ENCODE results near the gene HMGA1. TPM values are rescaled to one million over a fixed set of nuclear protein-coding genes. Genes with fewer than 3 reads are reported as not detected.
"Not testable (repeated sequence)": the region's sequence is repeated elsewhere in the genome, so short reads cannot be mapped to it uniquely, and the experiment has no call there.

The HMGA1 gene
- total RNA-seq, 2 donors from 2014 or later: 22.6 to 27.7 TPM

DNA sequence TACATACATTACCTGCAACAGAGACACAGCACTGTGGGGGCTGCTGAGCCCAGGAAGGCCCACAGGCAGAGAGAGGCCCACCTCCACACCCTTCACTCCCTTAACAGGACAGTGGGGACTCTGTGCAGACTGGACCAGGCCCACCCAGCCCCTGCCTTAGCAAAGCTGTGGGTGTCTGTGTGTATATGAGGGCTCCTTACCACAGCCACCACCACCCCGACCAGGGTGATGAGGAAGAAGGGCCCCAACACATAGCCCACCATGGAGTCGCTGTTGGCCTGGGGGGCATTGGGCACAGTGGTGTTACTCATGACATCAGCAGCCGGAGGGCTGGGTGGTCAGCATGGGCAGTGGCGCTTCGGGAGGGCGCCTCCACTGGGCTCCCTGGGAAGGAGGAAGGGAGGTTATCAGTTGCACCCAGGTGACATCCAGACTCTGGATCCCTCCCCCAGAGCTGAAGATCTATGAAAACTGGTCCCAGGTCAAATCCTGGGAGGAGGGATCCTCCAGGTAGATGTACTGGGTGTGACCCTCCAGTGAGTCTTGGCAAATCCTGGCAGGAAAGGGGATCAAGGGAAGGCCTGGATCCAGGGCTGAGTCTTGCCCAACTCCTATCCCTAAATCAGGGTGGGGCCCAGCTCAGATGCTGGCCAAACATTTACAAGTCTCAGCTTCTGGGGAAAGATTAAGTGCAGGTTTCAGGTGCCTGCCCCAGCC, 11.0 kb downstream of the HMGA1 start:
- Histone ChIP-seq H3K9me3 (no peaks in the 10 kb centered on the region), H3K36me3 (replicated peaks in 1 of 2; ENCODE audit: insufficient read depth in 1 of 2, low read depth in 2 of 2) (no peaks in the 10 kb centered on the region), H3K27me3 (no peaks in the 10 kb centered on the region), H3K27ac (peak overlapping the region in 2 of 4 donors; percentile 75 to 82), H3K4me3 (no peak overlapping the region), H3K4me1 (peaks cover 23% of the 10 kb centered on the region)
- no peak for ATAC-seq
- no peak for DNase-seq
- TF ChIP-seq, protein P1, sequence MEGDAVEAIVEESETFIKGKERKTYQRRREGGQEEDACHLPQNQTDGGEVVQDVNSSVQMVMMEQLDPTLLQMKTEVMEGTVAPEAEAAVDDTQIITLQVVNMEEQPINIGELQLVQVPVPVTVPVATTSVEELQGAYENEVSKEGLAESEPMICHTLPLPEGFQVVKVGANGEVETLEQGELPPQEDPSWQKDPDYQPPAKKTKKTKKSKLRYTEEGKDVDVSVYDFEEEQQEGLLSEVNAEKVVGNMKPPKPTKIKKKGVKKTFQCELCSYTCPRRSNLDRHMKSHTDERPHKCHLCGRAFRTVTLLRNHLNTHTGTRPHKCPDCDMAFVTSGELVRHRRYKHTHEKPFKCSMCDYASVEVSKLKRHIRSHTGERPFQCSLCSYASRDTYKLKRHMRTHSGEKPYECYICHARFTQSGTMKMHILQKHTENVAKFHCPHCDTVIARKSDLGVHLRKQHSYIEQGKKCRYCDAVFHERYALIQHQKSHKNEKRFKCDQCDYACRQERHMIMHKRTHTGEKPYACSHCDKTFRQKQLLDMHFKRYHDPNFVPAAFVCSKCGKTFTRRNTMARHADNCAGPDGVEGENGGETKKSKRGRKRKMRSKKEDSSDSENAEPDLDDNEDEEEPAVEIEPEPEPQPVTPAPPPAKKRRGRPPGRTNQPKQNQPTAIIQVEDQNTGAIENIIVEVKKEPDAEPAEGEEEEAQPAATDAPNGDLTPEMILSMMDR (IDR thresholded peaks at IDR 0.05): no peak
- WGBS, 2 donors: 92% methylated on average over 6 of the region's 6 CpGs; no CpG with 5 or more reads in 1 of the 2 donors
- intact Hi-C loops (cut with DNase I): loop anchor here (5.0 kb wide), 1 partner anchor 165 kb away; no protein-coding TSS in a partner anchor

DNA sequence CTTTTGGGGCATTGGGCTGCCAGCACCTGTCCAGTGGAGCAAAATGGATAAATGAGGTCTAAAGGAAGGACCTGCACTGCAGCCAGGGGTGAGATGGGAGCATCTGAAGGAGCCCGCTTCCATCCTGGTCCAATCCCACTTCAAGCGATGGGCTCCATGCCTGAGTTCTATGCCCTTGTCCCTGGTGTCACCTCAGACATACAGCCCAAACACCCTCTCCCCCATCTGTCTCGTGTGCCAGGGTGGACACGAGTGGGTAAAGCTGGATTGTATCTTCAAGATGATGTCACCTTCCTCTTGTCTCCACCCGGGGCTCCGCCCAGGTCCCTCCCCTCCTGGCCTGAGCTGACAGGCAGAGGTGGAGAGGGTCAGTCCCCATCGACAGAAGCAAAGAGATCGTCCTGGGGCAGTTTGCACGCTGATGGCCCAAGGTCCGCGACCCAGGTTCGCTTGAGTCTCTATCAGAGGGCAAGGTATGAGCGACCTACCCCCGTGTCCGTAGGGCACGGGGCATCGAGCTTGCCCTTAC, 11.6 kb downstream of the HMGA1 start:
- H3K27me3 ChIP-seq: no peaks in the 10 kb centered on the region
- H3K27ac ChIP-seq: peak overlapping the region; percentile 62 to 82 (median 78)
- H3K9me3 ChIP-seq: no peaks in the 10 kb centered on the region
- no peaks in the 10 kb centered on the region for H3K36me3 ChIP-seq (replicated peaks in 1 of 2; ENCODE audit: insufficient read depth in 1 of 2, low read depth in 2 of 2)
- TF ChIP-seq, protein P1 (IDR thresholded peaks at IDR 0.05): no peak
- no peak for TF ChIP-seq POLR2A (IDR thresholded peaks at IDR 0.05)
- intact Hi-C loops (cut with DNase I): loop anchor here (5.0 kb wide), 1 partner anchor 164 kb away; no protein-coding TSS in a partner anchor
- ATAC-seq (peak; percentile 12), DNase-seq (peak; percentile 63 to 65 (median 64))
- 9 to 11% methylated on average over 17 of the region's 17 CpGs for WGBS, 2 donors
- H3K4me1 ChIP-seq: peaks cover 23% of the 10 kb centered on the region
- peak overlapping the region; percentile 47 to 66 for H3K4me3 ChIP-seq

DNA sequence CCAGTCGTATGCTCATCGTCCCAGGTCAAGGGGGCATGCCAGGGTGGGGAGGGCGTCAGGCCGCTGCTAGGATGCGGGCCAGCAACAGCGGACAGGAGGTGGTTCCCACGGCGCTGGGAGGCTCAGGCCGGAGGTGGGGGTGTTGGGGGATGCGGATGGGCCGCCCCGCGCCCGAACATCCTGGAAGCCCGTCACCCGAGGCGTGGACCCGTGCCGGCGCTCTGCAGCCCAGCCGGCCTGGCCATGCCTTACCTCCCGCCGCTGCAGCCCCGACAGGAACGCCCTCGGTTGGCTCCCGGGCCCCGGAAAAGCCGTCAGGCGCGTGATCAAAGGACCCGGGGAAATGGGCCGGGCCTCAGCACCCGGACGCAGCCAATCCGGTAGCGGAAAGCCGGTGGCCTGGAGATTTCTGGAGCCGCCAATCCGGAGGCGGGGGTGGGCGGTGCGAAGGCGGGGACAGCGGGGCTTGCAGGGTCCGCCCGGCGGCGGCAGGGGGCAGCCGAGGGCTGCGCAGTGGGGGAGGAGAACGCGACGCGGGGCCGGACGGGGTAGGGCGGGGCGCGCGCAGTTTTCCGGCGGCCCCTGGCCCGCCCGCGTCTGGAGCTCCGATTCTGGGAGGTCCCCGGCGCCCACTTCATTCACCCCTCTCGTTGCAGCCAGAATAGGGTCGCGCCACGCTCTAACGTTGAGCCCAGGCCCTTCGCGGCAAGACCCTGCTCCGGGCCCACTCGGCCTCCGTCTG, 12.2 kb downstream of the HMGA1 start, which contains the start of gene SMIM29:
TSS of gene SMIM29 (minus strand) at position 280 of the 742 bp plus-strand sequence. CDS start 1,215 bp downstream, outside the sequence.
- DNase-seq (peak; percentile 97 to 98 (median 97)), ATAC-seq (peak; percentile 96)
- TF ChIP-seq, protein P1 (IDR thresholded peaks at IDR 0.05): peak; percentile 89 to 98 (median 98)
- TF ChIP-seq POLR2A (IDR thresholded peaks at IDR 0.05): peak; percentile 49 to 77 (median 73)
- 0 to 12% methylated on average over 5 to 60 of the region's 79 CpGs for WGBS, 2 donors
- intact Hi-C loops (cut with DNase I): loop anchor here (5.0 kb wide), 1 partner anchor 163 kb away; no protein-coding TSS in a partner anchor
- peak within 1 kb of the TSS; percentile 75 to 82 (median 80) for H3K27ac ChIP-seq
- peaks cover 23% of the 10 kb centered on the region for H3K4me1 ChIP-seq
- H3K36me3 ChIP-seq (replicated peaks in 1 of 2; ENCODE audit: insufficient read depth in 1 of 2, low read depth in 2 of 2): no peaks in the 10 kb centered on the region
- H3K9me3 ChIP-seq: no peaks in the 10 kb centered on the region
- H3K27me3 ChIP-seq: no peaks in the 10 kb centered on the region
- peak within 1 kb of the TSS; percentile 47 to 66 for H3K4me3 ChIP-seq

DNA sequence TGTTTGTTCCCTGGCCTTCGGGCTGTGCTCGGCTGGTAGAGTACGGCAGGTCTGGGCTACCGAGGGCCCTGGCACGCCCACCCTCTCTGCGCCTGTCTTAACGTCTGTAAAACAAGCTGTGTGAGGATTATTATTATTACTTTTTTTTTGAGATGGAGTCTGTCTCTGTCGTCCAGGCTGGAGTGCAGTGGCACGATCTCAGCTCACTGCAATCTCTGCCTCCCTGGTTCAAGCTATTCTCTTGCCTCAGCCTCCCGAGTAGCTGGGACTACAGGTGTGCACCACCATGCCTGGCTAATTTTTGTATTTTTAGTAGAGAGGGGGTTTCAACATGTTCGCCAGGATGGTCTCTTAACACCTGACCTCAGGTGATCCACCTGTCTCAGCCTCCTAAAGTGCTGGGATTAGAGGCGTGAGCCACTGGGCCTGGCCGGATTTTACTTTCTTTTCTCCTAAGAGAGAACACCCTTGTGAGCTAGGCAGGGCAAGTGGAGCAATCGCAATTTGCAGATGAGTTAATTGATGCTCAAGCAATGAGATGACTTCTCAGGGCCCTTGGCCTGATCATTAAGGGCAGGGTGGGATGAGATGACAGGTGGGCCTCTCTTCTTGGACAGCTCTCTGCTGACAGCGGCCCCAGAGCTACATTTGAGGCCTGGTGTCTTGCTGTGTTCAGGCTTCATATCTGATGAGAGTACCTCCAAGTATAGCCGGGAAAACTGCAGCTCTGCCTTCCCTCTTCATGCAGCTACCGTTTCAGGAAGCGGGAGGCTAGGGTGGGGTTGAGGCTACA, 13.0 kb downstream of the HMGA1 start:
- intact Hi-C loops (cut with DNase I): loop anchor here (5.0 kb wide), 1 partner anchor 163 kb away; no protein-coding TSS in a partner anchor
- no peak for DNase-seq
- ATAC-seq: peak; percentile 51
- peak overlapping the region; percentile 14 to 66 for H3K4me3 ChIP-seq
- no peaks in the 10 kb centered on the region for H3K9me3 ChIP-seq
- no peak for TF ChIP-seq POLR2A (IDR thresholded peaks at IDR 0.05)
- TF ChIP-seq, protein P1 (IDR thresholded peaks at IDR 0.05): no peak
- peaks cover 16% of the 10 kb centered on the region for H3K4me1 ChIP-seq
- no peaks in the 10 kb centered on the region for H3K27me3 ChIP-seq
- H3K36me3 ChIP-seq (replicated peaks in 1 of 2; ENCODE audit: insufficient read depth in 1 of 2, low read depth in 2 of 2): no peaks in the 10 kb centered on the region
- H3K27ac ChIP-seq: peak overlapping the region; percentile 75 to 82 (median 80)
- 45 to 56% methylated on average over 16 to 18 of the region's 18 CpGs for WGBS, 2 donors

DNA sequence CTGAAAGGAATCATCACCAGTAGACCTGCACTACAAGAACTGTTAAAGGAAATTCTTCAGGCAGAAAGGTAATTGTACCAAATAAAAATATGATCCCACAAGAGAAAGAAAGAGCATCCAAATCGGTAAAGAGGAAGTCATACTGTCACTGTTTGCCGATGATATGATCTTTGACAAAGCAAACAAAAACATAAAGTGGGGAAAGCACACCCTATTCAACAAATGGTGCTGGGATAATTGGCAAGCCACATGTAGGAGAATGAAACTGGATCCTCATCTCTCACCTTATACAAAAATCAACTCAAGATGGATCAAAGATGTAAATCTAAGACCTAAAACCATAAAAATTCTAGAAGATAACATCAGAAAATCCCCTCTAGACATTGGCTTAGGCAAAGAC, 15.7 kb downstream of the HMGA1 start:
- H3K27ac ChIP-seq; intact Hi-C loops (cut with DNase I): not testable (repeated sequence)

More for the DNA sequence above, 15.7 kb downstream of the HMGA1 start:
- H3K27me3 ChIP-seq; DNase-seq; H3K9me3 ChIP-seq; H3K4me3 ChIP-seq; H3K36me3 ChIP-seq (replicated peaks in 1 of 2; ENCODE audit: insufficient read depth in 1 of 2, low read depth in 2 of 2); ATAC-seq: not testable (repeated sequence)
- peaks cover 16% of the 10 kb centered on the region for H3K4me1 ChIP-seq
- 40 to 56% methylated on average over 2 of the region's 2 CpGs for WGBS, 2 donors

Data from body of pancreas (tissue), 4 donors.